Astrocyte (in vitro differentiated cells and primary cell): ENCODE measurements around the gene CD320. TPM values are rescaled to one million over a fixed set of nuclear protein-coding genes. Genes with fewer than 3 reads are reported as not detected.

Experiments
- total RNA-seq: library from RNA; stranded (reverse); gene quantifications from 2 replicates; pipeline ENCODE4 v1.2.1, GENCODE V29; 2021

The CD320 gene
- total RNA-seq, 1 donor from 2014 or later: 42.2 TPM

Other genes with a start within 250 kb of the CD320 start
- 0.53 and 1.00 TPM in 2 replicates for gene FBN3, start 158.8 kb downstream of the CD320 start, total RNA-seq
- gene CERS4, start 99.0 kb downstream of the CD320 start, total RNA-seq: 13.3 and 15.7 TPM in 2 replicates
- gene NDUFA7, start 13.0 kb upstream of the CD320 start, total RNA-seq: 45.4 and 49.3 TPM in 2 replicates
- 1,111 and 1,198 TPM in 2 replicates for gene RPS28, start 13.1 kb upstream of the CD320 start, total RNA-seq
- 0.94 and 2.9 TPM in 2 replicates for gene KANK3, start 34.9 kb upstream of the CD320 start, total RNA-seq
- 110 and 115 TPM in 2 replicates for gene ANGPTL4, start 55.8 kb upstream of the CD320 start, total RNA-seq
- 85.2 and 89.1 TPM in 2 replicates for gene RAB11B, start 82.0 kb upstream of the CD320 start, total RNA-seq
- 29.0 and 30.9 TPM in 2 replicates for gene MARCHF2, start 104.9 kb upstream of the CD320 start, total RNA-seq
- 137 and 172 TPM in 2 replicates for gene HNRNPM, start 136.6 kb upstream of the CD320 start, total RNA-seq
- gene PRAM1, start 194.3 kb upstream of the CD320 start, total RNA-seq: 0.25 and 0.36 TPM in 2 replicates
- gene ZNF414, start 205.8 kb upstream of the CD320 start, total RNA-seq: 15.8 and 17.2 TPM in 2 replicates